ENCODE measurements around the gene LBX1. TPM values are rescaled to one million over a fixed set of nuclear protein-coding genes. Genes with fewer than 3 reads are reported as not detected.

The LBX1 gene
- total RNA-seq, 1 experiment from 2014 or later, result not detected

DNA sequence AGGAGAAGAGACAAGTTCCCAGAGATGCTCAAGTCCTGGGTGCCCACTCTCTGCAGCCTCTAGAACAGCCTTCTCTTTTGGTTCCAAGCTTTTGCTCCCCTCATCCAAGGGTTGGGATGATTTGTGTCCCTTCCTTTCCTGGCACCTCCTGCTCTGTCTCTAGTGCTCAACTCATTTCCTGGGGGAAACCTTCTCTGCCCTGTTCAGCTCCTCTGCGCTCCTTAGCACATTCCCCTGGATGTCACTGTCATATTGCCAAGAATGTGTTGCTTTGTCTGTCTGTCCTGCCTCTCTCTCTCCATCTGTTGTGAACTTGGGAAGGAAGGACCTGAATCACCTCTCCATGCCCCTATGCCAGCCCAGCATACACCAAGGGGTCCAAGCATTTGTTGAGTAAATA, 5.1 kb upstream of the LBX1 start:
- no peak for ATAC-seq
- Histone ChIP-seq H3K27ac (ENCODE audit: low read depth, low read length) (no peak overlapping the region), H3K36me3 (ENCODE audit: control insufficient read depth in 1 of 2, insufficient read depth in 2 of 2, low read length in 2 of 2) (no peaks in the 10 kb centered on the region), H3K4me3 (replicated peaks in 1 of 2; ENCODE audit: low read depth in 1 of 2, low read length in 2 of 2) (no peak overlapping the region), H3K9me3 (ENCODE audit: control insufficient read depth in 1 of 2, insufficient read depth in 1 of 2, low read depth in 1 of 2, low read length in 2 of 2) (no peaks in the 10 kb centered on the region), H3K79me2 (ENCODE audit: insufficient read depth, low read length) (no peaks in the 10 kb centered on the region), H3K4me2 (ENCODE audit: low read length) (no peak overlapping the region), H3K9me2 (ENCODE audit: insufficient read depth) (no peaks in the 10 kb centered on the region), H3K4me1 (ENCODE audit: control insufficient read depth in 1 of 2, insufficient read depth in 2 of 2, low read length in 2 of 2) (peaks cover 3 to 15% of the 10 kb centered on the region in 2 experiments; a peak in 3 of 4 replicates), H2AFZ (ENCODE audit: low read depth, low read length, poor library complexity, severe bottlenecking) (no peak overlapping the region), H3K9ac (ENCODE audit: low read length) (no peak overlapping the region), H3K27me3 (ENCODE audit: insufficient read depth, low read length) (no peaks in the 10 kb centered on the region), H4K20me1 (ENCODE audit: insufficient read depth) (no peaks in the 10 kb centered on the region)
- DNase-seq (ENCODE audit: low read depth, low spot score), result no peak
- BruUV-seq (replicated peaks), result no TSS peak
- TF ChIP-seq ZFX (IDR thresholded peaks at IDR 0.05) (no peak), EGR1 (IDR thresholded peaks at IDR 0.05; ENCODE audit: low read depth) (no peak)
- intact Hi-C loops (cut with micrococcal nuclease), result no loop called here
- RAD21 ChIA-PET (ENCODE audit: low non-redundant PET in 1 of 2, low total read pairs in 2 of 2, uncharacterized antibody in 2 of 2, unreplicated experiment in 2 of 2), result no interaction called here
- CTCF ChIA-PET, result interaction anchor here (0.6 to 1.0 kb wide), 2 partner anchors 38 to 1666 kb away, joined by 3 read pairs; no protein-coding TSS in a partner anchor
- POLR2A ChIA-PET, result no interaction called here

DNA sequence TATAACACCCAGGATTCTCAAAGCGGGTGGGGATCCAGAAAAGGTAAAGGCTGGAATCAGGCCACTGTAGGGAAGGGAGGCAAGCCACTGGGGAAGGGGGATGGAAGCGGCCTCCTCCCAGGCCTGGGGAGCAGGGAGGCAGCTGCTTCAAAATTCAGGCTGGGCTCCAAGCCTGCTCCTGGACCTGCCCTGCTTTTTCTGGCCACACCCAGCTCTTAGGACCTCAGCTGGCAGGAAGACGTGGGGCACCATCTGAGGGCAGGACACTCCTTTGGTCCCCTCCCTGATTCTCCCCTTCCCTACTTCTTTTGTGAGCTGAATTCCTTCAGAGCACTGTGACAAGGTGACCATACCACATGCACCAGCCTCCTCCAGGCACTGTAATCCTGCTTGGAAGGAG, 4.6 kb upstream of the LBX1 start:
- Histone ChIP-seq H3K36me3 (ENCODE audit: control insufficient read depth in 1 of 2, insufficient read depth in 2 of 2, low read length in 2 of 2) (no peaks in the 10 kb centered on the region), H3K79me2 (ENCODE audit: insufficient read depth, low read length) (no peaks in the 10 kb centered on the region), H2AFZ (ENCODE audit: low read depth, low read length, poor library complexity, severe bottlenecking) (no peak overlapping the region), H3K4me2 (ENCODE audit: low read length) (no peak overlapping the region), H3K4me3 (replicated peaks in 1 of 2; ENCODE audit: low read depth in 1 of 2, low read length in 2 of 2) (no peak overlapping the region), H4K20me1 (ENCODE audit: insufficient read depth) (no peaks in the 10 kb centered on the region), H3K9me3 (ENCODE audit: control insufficient read depth in 1 of 2, insufficient read depth in 1 of 2, low read depth in 1 of 2, low read length in 2 of 2) (no peaks in the 10 kb centered on the region), H3K4me1 (ENCODE audit: control insufficient read depth in 1 of 2, insufficient read depth in 2 of 2, low read length in 2 of 2) (peaks cover 3 to 10% of the 10 kb centered on the region in 2 experiments; a peak in 3 of 4 replicates), H3K27ac (ENCODE audit: low read depth, low read length) (no peak overlapping the region), H3K9ac (ENCODE audit: low read length) (no peak overlapping the region), H3K9me2 (ENCODE audit: insufficient read depth) (no peaks in the 10 kb centered on the region), H3K27me3 (ENCODE audit: insufficient read depth, low read length) (no peaks in the 10 kb centered on the region)
- ChIA-PET CTCF (interaction anchor here (1.0 kb wide), 1 partner anchor 39 kb away, joined by 3 read pairs; no protein-coding TSS in a partner anchor), POLR2A (no interaction called here), RAD21 (ENCODE audit: low non-redundant PET in 1 of 2, low total read pairs in 2 of 2, uncharacterized antibody in 2 of 2, unreplicated experiment in 2 of 2) (no interaction called here)
- BruUV-seq (replicated peaks), result no TSS peak
- intact Hi-C loops (cut with micrococcal nuclease), result no loop called here
- no peak for DNase-seq (ENCODE audit: low read depth, low spot score)
- ATAC-seq, result no peak
- TF ChIP-seq POLR2AphosphoS5 (IDR thresholded peaks at IDR 0.05; ENCODE audit: low read depth, low read length) (no peak), CBX3 (IDR thresholded peaks at IDR 0.05; ENCODE audit: low read depth) (no peak), YY1 (IDR thresholded peaks at IDR 0.05; ENCODE audit: extremely low read depth, insufficient replicate concordance, low read depth, low read length) (no peak), EGR1 (IDR thresholded peaks at IDR 0.05; ENCODE audit: low read depth) (no peak), POLR2A (IDR thresholded peaks at IDR 0.05; ENCODE audit: borderline replicate concordance, extremely low read depth, insufficient read depth, insufficient read length) (no peak), JUND (IDR thresholded peaks at IDR 0.05) (no peak), CEBPB (IDR thresholded peaks at IDR 0.05; ENCODE audit: low read depth) (no peak), EZH2 (IDR thresholded peaks at IDR 0.05) (no peak), SRF (IDR thresholded peaks at IDR 0.05; ENCODE audit: low read depth) (no peak), TCF7L2 (IDR thresholded peaks at IDR 0.05; ENCODE audit: borderline replicate concordance, extremely low read depth, insufficient read depth, insufficient read length) (no peak), FOSL1 (IDR thresholded peaks at IDR 0.05; ENCODE audit: low read depth) (no peak), ZNF274 (IDR thresholded peaks at IDR 0.05; ENCODE audit: low read depth, low read length) (no peak)
- TF ChIP-seq, protein P1, sequence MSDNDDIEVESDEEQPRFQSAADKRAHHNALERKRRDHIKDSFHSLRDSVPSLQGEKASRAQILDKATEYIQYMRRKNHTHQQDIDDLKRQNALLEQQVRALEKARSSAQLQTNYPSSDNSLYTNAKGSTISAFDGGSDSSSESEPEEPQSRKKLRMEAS (IDR thresholded peaks at IDR 0.05), result no peak
- TF ChIP-seq, protein P2, sequence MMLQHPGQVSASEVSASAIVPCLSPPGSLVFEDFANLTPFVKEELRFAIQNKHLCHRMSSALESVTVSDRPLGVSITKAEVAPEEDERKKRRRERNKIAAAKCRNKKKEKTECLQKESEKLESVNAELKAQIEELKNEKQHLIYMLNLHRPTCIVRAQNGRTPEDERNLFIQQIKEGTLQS (IDR thresholded peaks at IDR 0.05), result no peak
- TF ChIP-seq, protein P3, sequence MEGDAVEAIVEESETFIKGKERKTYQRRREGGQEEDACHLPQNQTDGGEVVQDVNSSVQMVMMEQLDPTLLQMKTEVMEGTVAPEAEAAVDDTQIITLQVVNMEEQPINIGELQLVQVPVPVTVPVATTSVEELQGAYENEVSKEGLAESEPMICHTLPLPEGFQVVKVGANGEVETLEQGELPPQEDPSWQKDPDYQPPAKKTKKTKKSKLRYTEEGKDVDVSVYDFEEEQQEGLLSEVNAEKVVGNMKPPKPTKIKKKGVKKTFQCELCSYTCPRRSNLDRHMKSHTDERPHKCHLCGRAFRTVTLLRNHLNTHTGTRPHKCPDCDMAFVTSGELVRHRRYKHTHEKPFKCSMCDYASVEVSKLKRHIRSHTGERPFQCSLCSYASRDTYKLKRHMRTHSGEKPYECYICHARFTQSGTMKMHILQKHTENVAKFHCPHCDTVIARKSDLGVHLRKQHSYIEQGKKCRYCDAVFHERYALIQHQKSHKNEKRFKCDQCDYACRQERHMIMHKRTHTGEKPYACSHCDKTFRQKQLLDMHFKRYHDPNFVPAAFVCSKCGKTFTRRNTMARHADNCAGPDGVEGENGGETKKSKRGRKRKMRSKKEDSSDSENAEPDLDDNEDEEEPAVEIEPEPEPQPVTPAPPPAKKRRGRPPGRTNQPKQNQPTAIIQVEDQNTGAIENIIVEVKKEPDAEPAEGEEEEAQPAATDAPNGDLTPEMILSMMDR (IDR thresholded peaks at IDR 0.05 in 2 of 3, conservative IDR thresholded peaks at IDR 0.05 in 1 of 3; ENCODE audit: borderline replicate concordance in 1 of 3, insufficient read depth in 1 of 3, low read depth in 2 of 3, low read length in 2 of 3), result no peak
- TF ChIP-seq, protein P4, sequence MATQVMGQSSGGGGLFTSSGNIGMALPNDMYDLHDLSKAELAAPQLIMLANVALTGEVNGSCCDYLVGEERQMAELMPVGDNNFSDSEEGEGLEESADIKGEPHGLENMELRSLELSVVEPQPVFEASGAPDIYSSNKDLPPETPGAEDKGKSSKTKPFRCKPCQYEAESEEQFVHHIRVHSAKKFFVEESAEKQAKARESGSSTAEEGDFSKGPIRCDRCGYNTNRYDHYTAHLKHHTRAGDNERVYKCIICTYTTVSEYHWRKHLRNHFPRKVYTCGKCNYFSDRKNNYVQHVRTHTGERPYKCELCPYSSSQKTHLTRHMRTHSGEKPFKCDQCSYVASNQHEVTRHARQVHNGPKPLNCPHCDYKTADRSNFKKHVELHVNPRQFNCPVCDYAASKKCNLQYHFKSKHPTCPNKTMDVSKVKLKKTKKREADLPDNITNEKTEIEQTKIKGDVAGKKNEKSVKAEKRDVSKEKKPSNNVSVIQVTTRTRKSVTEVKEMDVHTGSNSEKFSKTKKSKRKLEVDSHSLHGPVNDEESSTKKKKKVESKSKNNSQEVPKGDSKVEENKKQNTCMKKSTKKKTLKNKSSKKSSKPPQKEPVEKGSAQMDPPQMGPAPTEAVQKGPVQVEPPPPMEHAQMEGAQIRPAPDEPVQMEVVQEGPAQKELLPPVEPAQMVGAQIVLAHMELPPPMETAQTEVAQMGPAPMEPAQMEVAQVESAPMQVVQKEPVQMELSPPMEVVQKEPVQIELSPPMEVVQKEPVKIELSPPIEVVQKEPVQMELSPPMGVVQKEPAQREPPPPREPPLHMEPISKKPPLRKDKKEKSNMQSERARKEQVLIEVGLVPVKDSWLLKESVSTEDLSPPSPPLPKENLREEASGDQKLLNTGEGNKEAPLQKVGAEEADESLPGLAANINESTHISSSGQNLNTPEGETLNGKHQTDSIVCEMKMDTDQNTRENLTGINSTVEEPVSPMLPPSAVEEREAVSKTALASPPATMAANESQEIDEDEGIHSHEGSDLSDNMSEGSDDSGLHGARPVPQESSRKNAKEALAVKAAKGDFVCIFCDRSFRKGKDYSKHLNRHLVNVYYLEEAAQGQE (IDR thresholded peaks at IDR 0.05; ENCODE audit: low read depth), result no peak
